HG02970 (cell line): ENCODE data around the gene ZNF350.
"Not testable (repeated sequence)": the region's sequence is repeated elsewhere in the genome, so short reads cannot be mapped to it uniquely, and the experiment has no call there.

Source experiments
- ATAC-seq: cut with Tn5 transposase; IDR thresholded peaks from one replicate; pipeline ENCODE4 v1.9.1; 2021; ENCODE audit warnings: mild to moderate bottlenecking, moderate library complexity, moderate number of reproducible peaks; ENCODE audit not compliant: unreplicated experiment, low FRiP score

The ZNF350 gene

GRCh38 chr19:51976852-51977251 lies 9.8 kb downstream of the ZNF350 start:
- ATAC-seq, result no peak

DNA sequence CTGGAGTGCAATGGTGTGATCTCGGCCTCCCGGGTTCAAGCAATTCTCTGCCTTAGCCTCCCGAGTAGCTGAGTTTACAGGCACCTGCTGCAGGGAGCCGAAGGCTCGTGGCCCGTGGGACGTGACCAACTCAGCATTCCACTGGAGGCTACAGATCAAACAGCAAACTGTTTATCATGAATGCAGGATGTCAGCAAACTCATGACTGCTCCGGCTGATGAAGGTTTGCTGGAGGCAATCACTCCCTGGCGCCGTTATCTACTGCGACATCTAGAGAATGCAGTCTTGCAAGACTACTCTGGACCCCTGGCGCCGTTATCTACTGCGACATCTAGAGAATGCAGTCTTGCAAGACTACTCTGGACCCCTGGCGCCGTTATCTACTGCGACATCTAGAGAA lies 10.9 kb downstream of the ZNF350 start:
- not testable (repeated sequence) for ATAC-seq

- ATAC-seq, result no peak
These were observed 15.0 kb downstream of the ZNF350 start for GRCh38 chr19:51971624-51972023.

DNA sequence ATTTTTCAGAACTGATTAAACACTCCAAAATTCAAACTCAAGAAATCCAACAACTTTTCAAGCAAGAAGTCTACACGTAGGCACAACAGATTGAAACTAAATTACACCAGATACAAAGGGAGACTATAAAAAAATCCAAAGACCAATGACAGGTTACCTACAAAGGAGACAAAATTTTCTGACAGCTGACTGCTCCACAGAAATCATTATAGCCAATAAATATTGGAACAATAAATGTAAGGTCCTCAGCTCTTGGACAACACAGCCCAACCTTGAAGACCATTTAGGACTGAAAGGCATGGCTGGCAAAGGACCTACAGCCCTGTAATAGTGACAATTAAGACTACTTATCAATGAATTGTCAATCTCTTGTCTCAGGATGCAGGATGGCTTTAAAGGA lies 15.9 kb downstream of the ZNF350 start:
- ATAC-seq, result no peak

DNA sequence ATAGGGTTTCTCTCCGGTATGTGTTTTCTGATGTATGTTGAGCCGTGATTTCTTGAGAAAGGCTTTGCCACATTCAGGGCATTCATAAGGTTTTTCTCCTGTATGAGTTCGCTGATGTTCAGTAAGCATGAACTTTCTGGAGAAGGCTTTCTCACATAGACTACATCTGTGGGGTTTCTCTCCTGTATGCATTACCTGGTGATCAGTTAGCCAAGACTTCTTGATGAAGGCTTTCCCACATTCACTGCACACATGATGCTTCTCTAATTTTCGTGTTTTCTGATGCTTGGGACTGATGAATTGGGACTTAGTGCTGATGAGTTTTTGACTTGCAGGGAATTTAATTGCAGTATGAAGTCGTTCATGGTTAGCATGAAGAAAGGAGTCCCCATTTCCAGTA lies 21.1 kb downstream of the ZNF350 start:
- ATAC-seq, result no peak

GRCh38 chr19:51960621-51961233 lies 25.9 kb downstream of the ZNF350 start:
- not testable (repeated sequence) for ATAC-seq

- no peak for ATAC-seq
These were observed 26.8 kb downstream of the ZNF350 start for GRCh38 chr19:51959791-51960190.

DNA sequence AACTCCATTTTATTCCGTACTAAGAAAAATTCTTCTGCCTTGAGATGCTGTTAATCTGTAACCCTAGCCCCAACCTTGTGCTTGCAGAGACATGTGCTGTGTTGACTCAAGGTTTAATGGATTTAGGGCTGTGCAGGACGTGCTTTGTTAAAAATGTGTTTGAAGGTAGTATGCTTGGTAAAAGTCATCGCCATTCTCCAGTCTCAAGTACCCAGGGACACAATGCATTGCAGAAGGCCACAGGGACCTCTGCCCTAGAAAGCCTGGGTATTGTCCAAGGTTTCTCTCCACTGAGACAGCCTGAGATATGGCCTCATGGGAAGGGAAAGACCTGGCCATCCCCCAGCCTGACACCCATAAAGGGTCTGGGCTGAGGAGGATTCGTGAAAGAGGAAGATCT lies 28.8 kb downstream of the ZNF350 start:
- ATAC-seq, result not testable (repeated sequence)

DNA sequence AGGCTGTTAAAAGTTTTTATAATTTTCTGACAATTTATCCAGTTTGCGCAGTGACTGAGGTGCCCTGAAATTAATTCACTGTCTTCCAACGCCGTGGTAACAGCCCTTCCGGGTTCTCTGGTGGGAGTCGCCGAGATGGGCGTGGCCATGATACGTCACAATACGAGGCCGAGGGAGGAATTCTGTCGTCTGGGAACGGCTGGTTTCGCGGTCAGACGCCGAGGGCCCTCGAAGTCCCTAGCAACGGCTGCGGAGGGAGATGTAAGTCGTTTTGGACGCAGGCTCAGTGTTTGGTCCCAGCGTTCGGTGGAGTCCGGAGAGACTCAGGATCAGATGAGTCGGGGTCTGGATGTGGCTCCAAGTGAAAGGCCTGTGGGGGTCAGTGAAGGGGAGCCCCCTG lies 37.7 kb downstream of the ZNF350 start:
- no peak for ATAC-seq

DNA sequence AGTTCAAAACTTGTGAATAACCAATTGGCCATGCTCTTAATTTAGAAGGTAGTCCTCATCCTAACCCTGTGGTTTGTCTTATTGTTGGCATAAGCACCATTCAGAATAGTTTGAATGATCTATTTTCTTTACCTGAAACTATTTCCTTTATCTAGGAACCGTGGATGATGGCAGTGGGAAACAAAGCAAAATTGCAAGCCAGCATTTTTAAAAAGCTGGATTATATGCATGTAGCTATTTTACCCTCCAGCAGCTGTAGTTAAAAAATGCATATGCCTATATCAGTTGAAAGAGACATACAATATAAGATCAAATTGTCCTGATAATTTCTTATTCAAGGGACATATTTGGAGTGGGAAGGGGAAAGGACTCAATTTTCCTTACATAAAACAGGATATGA lies 40.0 kb downstream of the ZNF350 start:
- no peak for ATAC-seq

- no peak for ATAC-seq
These were observed 41.7 kb downstream of the ZNF350 start for GRCh38 chr19:51944798-51945552.

DNA sequence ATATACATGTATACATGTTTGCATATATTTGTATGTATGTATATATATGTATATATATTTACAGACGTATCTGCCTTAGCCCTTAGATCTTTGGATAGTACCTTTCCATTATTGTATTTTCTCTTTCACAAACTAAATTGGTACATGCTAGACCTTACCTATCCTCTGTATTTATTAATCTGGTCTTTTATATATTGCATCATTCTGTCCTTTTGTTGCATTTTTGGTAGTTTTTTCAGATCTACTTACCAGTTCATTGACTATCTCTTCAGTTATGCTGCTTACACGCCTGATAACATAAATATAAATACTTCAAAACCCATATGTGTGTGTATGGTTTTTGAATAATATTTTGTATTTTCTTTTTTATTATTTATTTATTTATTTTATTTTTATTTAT lies 47.7 kb downstream of the ZNF350 start:
- ATAC-seq, result no peak

GRCh38 chr19:51931921-51932320 lies 54.7 kb downstream of the ZNF350 start:
- ATAC-seq, result no peak

- no peak for ATAC-seq
These were observed 58.8 kb downstream of the ZNF350 start for GRCh38 chr19:51927859-51928258.

DNA sequence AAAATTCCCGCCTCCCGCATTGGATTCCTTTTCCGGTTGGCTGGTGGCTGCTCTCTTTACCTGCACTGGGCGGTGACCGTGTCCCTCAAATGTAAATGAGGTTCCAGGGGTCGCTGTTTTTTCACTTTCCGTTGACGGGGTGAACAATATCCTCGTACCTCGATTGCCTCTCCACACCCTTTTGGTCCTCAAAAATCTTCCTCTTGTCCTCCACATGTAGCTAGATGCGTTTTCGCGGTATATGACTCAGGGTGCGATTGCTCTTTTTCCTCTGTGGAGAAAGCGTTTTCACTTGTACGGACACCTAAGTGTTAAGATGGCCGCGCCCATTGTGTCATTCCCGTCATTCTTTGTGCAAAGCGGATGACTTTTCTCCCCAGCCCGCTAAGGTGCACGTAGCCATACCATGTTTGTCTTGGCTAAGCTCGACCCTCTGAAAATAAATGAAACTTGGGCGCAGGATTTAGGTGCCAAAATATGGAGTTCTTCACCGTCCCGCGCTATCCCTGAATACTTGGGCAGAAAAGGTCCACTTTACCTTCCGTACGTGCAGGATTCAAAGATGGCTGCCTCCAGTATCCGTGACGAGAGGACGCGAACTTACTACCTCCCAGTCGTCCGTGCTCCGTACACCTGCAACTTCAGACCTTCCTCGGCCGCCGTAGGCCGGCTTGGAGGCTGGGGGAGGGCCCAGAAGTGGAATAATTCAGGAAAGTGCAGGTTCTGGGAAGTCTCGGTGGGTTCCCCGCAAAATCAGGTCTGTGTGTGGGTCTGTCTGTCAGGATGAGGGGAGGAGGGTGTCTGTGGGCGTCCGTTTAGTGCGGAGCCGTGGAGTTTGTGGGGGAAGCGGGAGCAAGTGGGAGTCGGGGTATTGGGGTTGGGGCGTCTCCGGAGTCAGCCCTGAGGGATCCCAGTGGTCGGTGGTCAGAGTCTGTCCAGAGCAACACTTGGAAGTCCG lies 59.6 kb downstream of the ZNF350 start, which contains the start of gene ZNF613:
Gene ZNF613 (plus strand): TSS at position 689 of the 958 bp plus-strand sequence. CDS start 8,749 bp downstream, outside the sequence.
- ATAC-seq, result peak; percentile 90

DNA sequence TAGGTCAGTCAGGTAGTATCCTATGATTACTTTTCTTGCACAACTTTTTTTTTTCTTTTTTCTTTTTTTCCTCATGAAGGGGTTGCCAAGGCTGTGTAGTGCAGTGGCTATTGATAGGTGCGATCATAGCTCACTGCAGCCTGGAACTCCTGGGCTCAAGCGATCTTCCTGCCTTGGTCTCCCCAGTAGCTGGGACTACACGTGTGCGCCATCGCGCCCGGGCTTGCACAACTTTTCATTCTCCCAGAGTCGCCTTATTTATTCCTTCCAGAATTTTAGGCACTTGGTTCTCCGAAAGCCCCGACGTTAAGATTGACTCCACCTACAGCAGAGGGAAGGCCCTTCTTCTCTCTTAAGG lies 60.2 kb downstream of the ZNF350 start:
- ATAC-seq, result no peak

- ATAC-seq, result no peak
These were observed 64.7 kb downstream of the ZNF350 start for GRCh38 chr19:51921949-51922348.

GRCh38 chr19:51919606-51920005 lies 67.0 kb downstream of the ZNF350 start:
- ATAC-seq, result no peak

DNA sequence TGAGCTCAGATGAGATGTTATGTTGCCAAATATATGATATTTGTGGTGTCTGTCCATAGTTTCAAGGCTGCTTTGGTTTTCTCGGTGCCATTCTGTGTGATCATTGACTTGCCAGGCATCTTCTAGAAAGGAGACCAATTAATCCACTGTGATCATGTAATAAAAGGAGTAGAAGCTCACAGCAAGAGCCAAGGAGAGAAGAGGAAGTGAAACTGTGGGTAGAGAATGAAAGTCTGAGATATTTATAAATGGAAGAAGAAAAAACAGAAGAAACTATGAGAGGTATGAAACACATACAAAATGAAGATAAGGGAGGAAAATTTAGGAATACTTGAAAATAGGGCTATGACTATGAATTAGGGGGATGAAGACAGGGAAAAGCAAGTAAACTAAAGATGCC lies 70.5 kb downstream of the ZNF350 start:
- ATAC-seq, result no peak

GRCh38 chr19:51915324-51915867 lies 71.2 kb downstream of the ZNF350 start:
- no peak for ATAC-seq
